ENCODE data around the gene TNFSF11.
"Not testable (repeated sequence)": the region's sequence is repeated elsewhere in the genome, so short reads cannot be mapped to it uniquely, and the experiment has no call there.

TNFSF11 gene

GRCh38 chr13:42548731-42549551 lies 25.0 kb upstream of the TNFSF11 start:
- no peak overlapping the region for H3K4me3 ChIP-seq (ENCODE audit: low read depth, low read length)
- DNase-seq (ENCODE audit: low read depth) = peak; percentile 93
- TF ChIP-seq CTCF (conservative IDR thresholded peaks at IDR 0.05; ENCODE audit: low read depth, low read length) = no peak

GRCh38 chr13:42549552-42549936 lies 24.4 kb upstream of the TNFSF11 start:
- no peak overlapping the region for H3K4me3 ChIP-seq (ENCODE audit: low read depth, low read length)
- DNase-seq (ENCODE audit: low read depth) = peak; percentile 57
- TF ChIP-seq CTCF (conservative IDR thresholded peaks at IDR 0.05; ENCODE audit: low read depth, low read length) = no peak

- no peak for TF ChIP-seq CTCF (conservative IDR thresholded peaks at IDR 0.05; ENCODE audit: low read depth, low read length)
- no peak for DNase-seq (ENCODE audit: low read depth)
- H3K4me3 ChIP-seq (ENCODE audit: low read depth, low read length) = no peak overlapping the region
These were observed 22.3 kb upstream of the TNFSF11 start for GRCh38 chr13:42551611-42552010.

- peak; percentile 94 for DNase-seq (ENCODE audit: low read depth)
- TF ChIP-seq CTCF (conservative IDR thresholded peaks at IDR 0.05; ENCODE audit: low read depth, low read length) = no peak
- H3K4me3 ChIP-seq (ENCODE audit: low read depth, low read length) = no peak overlapping the region
These were observed 20.6 kb upstream of the TNFSF11 start for GRCh38 chr13:42553098-42554046.

- no peak for DNase-seq (ENCODE audit: low read depth)
These were observed 14.9 kb upstream of the TNFSF11 start for GRCh38 chr13:42559057-42559456.

GRCh38 chr13:42559573-42560218 lies 14.3 kb upstream of the TNFSF11 start:
- not testable (repeated sequence) for H3K4me3 ChIP-seq (ENCODE audit: low read depth, low read length); DNase-seq (ENCODE audit: low read depth)

More at GRCh38 chr13:42559057-42559456, 14.9 kb upstream of the TNFSF11 start:
- H3K4me3 ChIP-seq (ENCODE audit: low read depth, low read length) = no peak overlapping the region
- no peak for TF ChIP-seq CTCF (conservative IDR thresholded peaks at IDR 0.05; ENCODE audit: low read depth, low read length)

GRCh38 chr13:42560320-42560719 lies 13.6 kb upstream of the TNFSF11 start:
- not testable (repeated sequence) for H3K4me3 ChIP-seq (ENCODE audit: low read depth, low read length); DNase-seq (ENCODE audit: low read depth)

All from choroid plexus epithelial cell (primary cell).